ENCODE measurements around the gene AXIN2.

DNA sequence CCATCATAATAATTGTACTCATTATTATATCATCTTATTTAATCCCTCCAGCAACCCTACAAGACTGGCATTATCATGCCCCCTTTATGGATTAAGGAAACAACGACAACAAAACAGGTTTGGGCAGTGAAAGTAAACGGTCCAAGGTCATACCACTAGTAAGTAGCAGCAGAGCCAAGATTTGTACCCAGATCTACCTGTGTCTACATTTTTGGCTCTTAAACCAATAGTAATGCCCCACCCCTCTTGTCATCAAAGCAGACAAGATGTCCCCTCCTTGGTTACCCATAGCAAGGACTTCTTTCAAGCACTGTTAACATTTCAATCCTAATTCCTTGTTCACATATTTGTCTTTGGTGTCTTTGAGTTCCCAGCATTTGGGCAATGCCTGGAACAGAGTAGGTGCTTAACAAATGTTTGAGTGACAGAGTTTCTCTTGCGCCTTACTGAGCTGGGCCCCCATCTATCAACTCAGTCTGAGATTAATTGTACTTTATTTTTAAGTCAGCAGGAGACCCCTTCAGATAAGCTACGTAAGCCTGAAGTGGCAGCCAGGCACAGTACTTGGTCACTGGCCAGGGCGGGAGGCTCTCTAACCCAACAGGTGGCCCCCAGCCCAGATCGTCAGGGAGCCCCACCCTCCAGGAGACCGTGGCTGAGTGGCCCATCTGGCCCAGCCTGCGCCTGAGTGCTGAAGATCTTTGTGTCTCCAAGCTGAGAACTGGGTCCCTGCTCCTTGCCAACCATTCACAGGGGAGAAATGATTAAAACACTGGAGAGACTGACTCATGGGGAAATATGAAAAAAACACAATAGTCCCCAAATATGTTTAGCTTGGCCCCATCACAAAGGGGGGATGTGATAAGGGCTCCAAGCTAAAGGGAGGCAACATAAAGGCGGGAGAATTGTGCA lies 75.8 kb downstream of the AXIN2 start:
- TF ChIP-seq, protein P1, sequence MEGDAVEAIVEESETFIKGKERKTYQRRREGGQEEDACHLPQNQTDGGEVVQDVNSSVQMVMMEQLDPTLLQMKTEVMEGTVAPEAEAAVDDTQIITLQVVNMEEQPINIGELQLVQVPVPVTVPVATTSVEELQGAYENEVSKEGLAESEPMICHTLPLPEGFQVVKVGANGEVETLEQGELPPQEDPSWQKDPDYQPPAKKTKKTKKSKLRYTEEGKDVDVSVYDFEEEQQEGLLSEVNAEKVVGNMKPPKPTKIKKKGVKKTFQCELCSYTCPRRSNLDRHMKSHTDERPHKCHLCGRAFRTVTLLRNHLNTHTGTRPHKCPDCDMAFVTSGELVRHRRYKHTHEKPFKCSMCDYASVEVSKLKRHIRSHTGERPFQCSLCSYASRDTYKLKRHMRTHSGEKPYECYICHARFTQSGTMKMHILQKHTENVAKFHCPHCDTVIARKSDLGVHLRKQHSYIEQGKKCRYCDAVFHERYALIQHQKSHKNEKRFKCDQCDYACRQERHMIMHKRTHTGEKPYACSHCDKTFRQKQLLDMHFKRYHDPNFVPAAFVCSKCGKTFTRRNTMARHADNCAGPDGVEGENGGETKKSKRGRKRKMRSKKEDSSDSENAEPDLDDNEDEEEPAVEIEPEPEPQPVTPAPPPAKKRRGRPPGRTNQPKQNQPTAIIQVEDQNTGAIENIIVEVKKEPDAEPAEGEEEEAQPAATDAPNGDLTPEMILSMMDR (IDR thresholded peaks at IDR 0.05), result no peak
- TF ChIP-seq EP300 (IDR thresholded peaks at IDR 0.05), result no peak

All from sigmoid colon (tissue), 4 donors.